ENCODE data around the gene SOD3. TPM values are rescaled to one million over a fixed set of nuclear protein-coding genes. Genes with fewer than 3 reads are reported as not detected.

The SOD3 gene
- total RNA-seq, 8 experiments from 2014 or later = 0.14 to 2.0 (median 0.82) TPM; not detected in 2

DNA sequence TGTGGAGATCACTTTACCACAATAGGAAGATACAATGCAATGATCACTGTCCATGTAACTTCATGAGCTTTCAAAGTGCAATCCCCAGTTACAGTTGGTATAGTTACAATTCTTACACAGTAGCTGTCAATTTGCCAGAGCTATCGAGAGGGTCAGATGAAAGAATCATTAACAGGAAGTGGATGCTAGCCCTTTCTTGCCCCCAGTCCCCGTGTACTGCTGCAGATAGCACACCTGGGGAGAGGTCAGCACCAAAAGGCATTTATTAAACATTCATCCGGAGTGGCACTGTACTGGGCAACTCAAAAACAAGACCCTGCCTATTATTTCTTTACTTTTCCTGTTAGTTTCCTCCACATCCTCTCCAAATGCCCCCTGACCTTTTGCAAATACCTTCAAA lies 47.7 kb downstream of the SOD3 start:
- Histone ChIP-seq H3K4me1 (replicated peaks in 1 of 2) (no peaks in the 10 kb centered on the region), H3K27ac (no peak overlapping the region), H3K4me3 (no peak overlapping the region)
- WGBS, 10 experiments = 17 to 100% (median 69%) methylated on average over 1 to 3 of the region's 3 CpGs; no CpG with 5 or more reads in 1 of the 10 experiments
- in situ Hi-C loops (cut with MboI; ENCODE audit: low pct_unique_long_range_greater_than_20kb in 2 of 9, low sequenced_read_pairs in 9 of 9, unreplicated experiment in 9 of 9) = no loop called here
- ATAC-seq (replicated peaks in 6 of 8) = no peak

- ATAC-seq (replicated peaks in 6 of 8) = no peak
- Histone ChIP-seq H3K4me1 (replicated peaks in 1 of 2) (no peaks in the 10 kb centered on the region), H3K27ac (no peak overlapping the region), H3K4me3 (no peak overlapping the region)
- 76 to 100% (median 96%) methylated on average over 1 to 8 of the region's 8 CpGs; no CpG with 5 or more reads in 3 of the 10 experiments for WGBS, 10 experiments
- in situ Hi-C loops (cut with MboI; ENCODE audit: low pct_unique_long_range_greater_than_20kb in 2 of 9, low sequenced_read_pairs in 9 of 9, unreplicated experiment in 9 of 9) = no loop called here
These were observed 49.8 kb downstream of the SOD3 start for GRCh38 chr4:24845132-24845531.

DNA sequence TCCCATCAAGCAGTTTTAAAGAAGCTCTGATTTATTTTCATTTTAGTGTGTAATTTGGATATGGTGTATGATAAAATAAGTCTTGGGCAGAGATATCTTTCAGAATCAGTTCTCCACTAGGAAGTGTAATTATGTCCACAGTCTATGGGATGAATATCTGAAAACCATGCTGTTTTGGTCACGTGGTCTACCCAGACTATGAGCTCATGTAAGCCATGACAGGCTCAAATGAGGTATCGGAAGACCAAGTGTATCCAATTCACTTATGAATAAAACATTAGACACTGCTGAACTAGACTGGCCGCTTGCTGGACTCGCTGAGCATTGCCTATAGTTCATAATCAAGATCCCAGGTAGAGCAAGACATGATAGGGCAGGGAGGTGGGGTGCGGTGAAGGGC lies 50.5 kb downstream of the SOD3 start:
- no peak overlapping the region for H3K27ac ChIP-seq
- in situ Hi-C loops (cut with MboI; ENCODE audit: low pct_unique_long_range_greater_than_20kb in 2 of 9, low sequenced_read_pairs in 9 of 9, unreplicated experiment in 9 of 9) = no loop called here
- H3K4me1 ChIP-seq (replicated peaks in 1 of 2) = no peaks in the 10 kb centered on the region
- ATAC-seq (replicated peaks in 6 of 8) = peak in 3 of 8 experiments; percentile 26 to 79 (median 45)
- no peak overlapping the region for H3K4me3 ChIP-seq
- 64 to 100% (median 93%) methylated on average over 1 to 5 of the region's 5 CpGs; no CpG with 5 or more reads in 2 of the 10 experiments for WGBS, 10 experiments

DNA sequence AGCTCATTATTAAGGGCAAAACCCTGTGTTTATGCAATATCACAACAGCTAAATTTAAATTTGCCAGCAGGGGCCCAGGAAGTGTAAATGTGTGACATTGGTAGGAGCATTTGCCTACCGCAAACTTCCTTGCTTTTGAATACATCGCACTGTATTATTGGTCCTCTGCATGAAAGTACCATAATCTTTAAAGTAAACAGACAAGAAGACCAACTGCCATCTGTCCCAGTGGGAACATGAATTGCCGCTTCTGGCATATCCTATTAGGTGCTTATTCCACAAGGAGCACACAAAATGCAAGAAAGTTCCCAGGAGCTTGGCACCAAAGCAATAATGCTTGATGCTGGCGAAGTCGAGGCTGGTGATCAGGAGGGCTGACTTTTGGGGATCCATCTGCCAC lies 51.3 kb downstream of the SOD3 start:
- no peak overlapping the region for H3K4me3 ChIP-seq
- in situ Hi-C loops (cut with MboI; ENCODE audit: low pct_unique_long_range_greater_than_20kb in 2 of 9, low sequenced_read_pairs in 9 of 9, unreplicated experiment in 9 of 9) = no loop called here
- ATAC-seq (replicated peaks in 6 of 8) = no peak
- no peaks in the 10 kb centered on the region for H3K4me1 ChIP-seq (replicated peaks in 1 of 2)
- H3K27ac ChIP-seq = no peak overlapping the region
- WGBS, 10 experiments = 47 to 100% (median 92%) methylated on average over 2 to 4 of the region's 5 CpGs; no CpG with 5 or more reads in 1 of the 10 experiments

DNA sequence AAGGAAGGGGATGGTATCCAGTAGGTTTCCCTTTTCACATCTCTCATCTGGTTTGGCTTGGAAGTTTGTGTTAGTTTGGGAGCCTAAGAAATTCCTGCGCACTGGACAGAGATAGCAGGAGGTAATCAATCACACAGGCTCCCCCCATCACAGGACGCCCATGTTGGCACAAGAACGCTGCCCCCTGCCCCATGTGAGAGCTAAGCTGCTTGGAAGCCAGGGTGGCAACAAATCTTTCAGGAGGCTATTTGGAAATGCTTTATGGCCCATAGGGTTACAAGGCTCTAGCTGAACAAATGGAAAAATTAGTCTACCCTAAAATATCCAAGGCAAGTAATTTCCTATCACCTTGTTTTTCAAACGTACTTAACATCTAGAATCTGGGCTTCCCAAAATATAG lies 54.0 kb downstream of the SOD3 start:
- in situ Hi-C loops (cut with MboI; ENCODE audit: low pct_unique_long_range_greater_than_20kb in 2 of 9, low sequenced_read_pairs in 9 of 9, unreplicated experiment in 9 of 9) = no loop called here
- H3K27ac ChIP-seq = no peak overlapping the region
- H3K4me1 ChIP-seq (replicated peaks in 1 of 2) = no peaks in the 10 kb centered on the region
- 0 to 100% (median 83%) methylated on average over 1 to 4 of the region's 4 CpGs; no CpG with 5 or more reads in 4 of the 10 experiments for WGBS, 10 experiments
- ATAC-seq (replicated peaks in 6 of 8) = no peak
- H3K4me3 ChIP-seq = no peak overlapping the region

DNA sequence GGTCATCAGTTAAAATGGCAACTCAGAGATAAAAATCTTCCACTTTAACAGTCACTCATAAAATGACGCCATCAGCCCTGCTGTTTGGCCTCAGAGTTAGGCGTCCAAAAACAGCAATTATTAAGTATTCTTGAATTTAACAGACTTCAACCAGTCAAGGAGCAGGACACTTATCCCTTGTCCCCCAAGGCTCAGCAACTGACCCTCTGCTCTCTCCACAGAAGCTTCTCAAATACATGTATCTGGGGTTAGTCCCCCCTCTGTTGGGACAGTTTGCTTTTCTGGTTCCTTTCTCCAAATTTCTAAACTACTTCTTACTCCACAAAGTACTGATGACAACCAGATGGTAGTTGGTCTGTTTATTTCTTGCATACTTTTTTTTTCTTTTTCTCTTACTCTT lies 54.4 kb downstream of the SOD3 start:
- no peak for ATAC-seq (replicated peaks in 6 of 8)
- Histone ChIP-seq H3K27ac (no peak overlapping the region), H3K4me3 (no peak overlapping the region), H3K4me1 (replicated peaks in 1 of 2) (no peaks in the 10 kb centered on the region)
- WGBS, 10 experiments = 17 to 100% (median 86%) methylated on average over 1 to 2 of the region's 2 CpGs; no CpG with 5 or more reads in 1 of the 10 experiments
- in situ Hi-C loops (cut with MboI; ENCODE audit: low pct_unique_long_range_greater_than_20kb in 2 of 9, low sequenced_read_pairs in 9 of 9, unreplicated experiment in 9 of 9) = no loop called here

Other genes with a start within 250 kb of the SOD3 start
- gene DHX15, start 211.0 kb upstream of the SOD3 start, total RNA-seq = 100 to 1,000 TPM; 111 to 192 (median 131) TPM
- gene CCDC149, start 117.5 kb downstream of the SOD3 start, total RNA-seq = 10 to 100 TPM in 3 of 8 experiments, 1 to 10 TPM in 4, under 1 TPM in 1; 0.81 to 15.5 (median 7.3) TPM
- 10 to 100 TPM in 1 of 8 experiments, 1 to 10 TPM in 7; 1.4 to 10.9 (median 7.5) TPM for gene LGI2, start 235.4 kb downstream of the SOD3 start, total RNA-seq

All from motor neuron (in vitro differentiated cells).